ENCODE measurements around the gene FAM181B. TPM values are rescaled to one million over a fixed set of nuclear protein-coding genes. Genes with fewer than 3 reads are reported as not detected.

Gene FAM181B
- total RNA-seq, 4 donors from 2014 or later: 0.83 to 1.6 (median 1.2) TPM

- no peak for DNase-seq (ENCODE audit: extremely low spot score)
- peaks cover 0 to 5% (median 0%) of the 10 kb centered on the region in 4 donors for H3K4me1 ChIP-seq
- 89% methylated on average over 1 of the region's 1 CpG for WGBS
These were observed 53.4 kb downstream of the FAM181B start for GRCh38 chr11:82680252-82680651.

More at GRCh38 chr11:82680252-82680651, 53.4 kb downstream of the FAM181B start:
- H3K27me3 ChIP-seq: no peaks in the 10 kb centered on the region
- intact Hi-C loops (cut with DNase I): no loop called here
- H3K9me3 ChIP-seq: no peaks in the 10 kb centered on the region
- TF ChIP-seq EP300 (IDR thresholded peaks at IDR 0.05) (no peak), POLR2A (IDR thresholded peaks at IDR 0.05; ENCODE audit: low read depth) (no peak), POLR2AphosphoS5 (IDR thresholded peaks at IDR 0.05) (no peak)
- TF ChIP-seq, protein P1, sequence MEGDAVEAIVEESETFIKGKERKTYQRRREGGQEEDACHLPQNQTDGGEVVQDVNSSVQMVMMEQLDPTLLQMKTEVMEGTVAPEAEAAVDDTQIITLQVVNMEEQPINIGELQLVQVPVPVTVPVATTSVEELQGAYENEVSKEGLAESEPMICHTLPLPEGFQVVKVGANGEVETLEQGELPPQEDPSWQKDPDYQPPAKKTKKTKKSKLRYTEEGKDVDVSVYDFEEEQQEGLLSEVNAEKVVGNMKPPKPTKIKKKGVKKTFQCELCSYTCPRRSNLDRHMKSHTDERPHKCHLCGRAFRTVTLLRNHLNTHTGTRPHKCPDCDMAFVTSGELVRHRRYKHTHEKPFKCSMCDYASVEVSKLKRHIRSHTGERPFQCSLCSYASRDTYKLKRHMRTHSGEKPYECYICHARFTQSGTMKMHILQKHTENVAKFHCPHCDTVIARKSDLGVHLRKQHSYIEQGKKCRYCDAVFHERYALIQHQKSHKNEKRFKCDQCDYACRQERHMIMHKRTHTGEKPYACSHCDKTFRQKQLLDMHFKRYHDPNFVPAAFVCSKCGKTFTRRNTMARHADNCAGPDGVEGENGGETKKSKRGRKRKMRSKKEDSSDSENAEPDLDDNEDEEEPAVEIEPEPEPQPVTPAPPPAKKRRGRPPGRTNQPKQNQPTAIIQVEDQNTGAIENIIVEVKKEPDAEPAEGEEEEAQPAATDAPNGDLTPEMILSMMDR (IDR thresholded peaks at IDR 0.05): no peak
- H3K27ac ChIP-seq (replicated peaks in 1 of 4): no peak overlapping the region
- H3K4me3 ChIP-seq: no peak overlapping the region
- H3K36me3 ChIP-seq: no peaks in the 10 kb centered on the region

Small RNAs within 50 kb of the gene (small RNA-seq; reads per million reads assigned to genes)
- gene RPS28P7: 0 reads per million in 3 donors

Other genes with a start within 250 kb of the FAM181B start
- gene PRCP, start 166.6 kb upstream of the FAM181B start, total RNA-seq: 10 to 100 TPM; 29.1 to 46.2 (median 35.0) TPM
- 1 to 10 TPM in 1 of 4 donors, under 1 TPM in 2, not detected in 1; 0.17 to 1.6 (median 0.52) TPM for gene DDIAS, start 167.9 kb upstream of the FAM181B start, total RNA-seq

Measured in esophagus muscularis mucosa (tissue), 4 donors.